Uterus (tissue), 4 donors: ENCODE results near the gene GLB1L. TPM values are rescaled to one million over a fixed set of nuclear protein-coding genes. Genes with fewer than 3 reads are reported as not detected.

ENCODE experiments used
- DNase-seq, 2 donors: peaks; one replicate each; pipeline ENCODE4 v3.0.0-alpha.2; 2019 to 2020
- H3K27ac ChIP-seq, 2 donors: fragments of 200-600 bp; sonication (generic); 1 replicate in 1 of 2; 2 replicates in 1 of 2; pipeline ENCODE4 v1.5.1; 2016 to 2018
- H3K27me3 ChIP-seq, 2 donors: fragments of 200-600 bp; sonication (generic); one replicate each; pipeline ENCODE4 v1.5.1; 2018 to 2019; ENCODE audit warnings: control low read depth in 1 of 2
- H3K36me3 ChIP-seq, 2 donors: fragments of 200-600 bp; sonication (generic); one replicate each; pipeline ENCODE4 v1.5.1; 2019; ENCODE audit warnings: control low read depth in 1 of 2
- H3K4me1 ChIP-seq, 2 donors: fragments of 200-600 bp; sonication (generic); one replicate each; pipeline ENCODE4 v1.5.1; 2018 to 2019; ENCODE audit warnings: control low read depth in 1 of 2
- H3K4me3 ChIP-seq, 2 donors: fragments of 200-600 bp; sonication (generic); 1 replicate in 1 of 2; 2 replicates in 1 of 2; pipeline ENCODE4 v1.5.1; 2018 to 2019; ENCODE audit warnings: mild to moderate bottlenecking in 1 of 2
- H3K9me3 ChIP-seq, 2 donors: fragments of 200-600 bp; sonication (generic); one replicate each; pipeline ENCODE4 v1.5.1; 2019; ENCODE audit warnings: control low read depth in 1 of 2
- POLR2A ChIP-seq, 2 donors: fragments of 450-650 bp; IDR thresholded peaks; one replicate each; pipeline ENCODE4 v1.6.1; 2016; ENCODE audit warnings: antibody characterized with exemption in 2 of 2, mild to moderate bottlenecking in 1 of 2, moderate library complexity in 1 of 2
- intact Hi-C: fragments of 100-400 bp; cut with DNase I; formaldehyde crosslinking; loops from one replicate; pipeline ENCODE4 v1.15.1; 2023; ENCODE audit warnings: low total_unique reads
- total RNA-seq, 4 donors: library from RNA; depleted of rRNA in 3 of 4; stranded (reverse); fragments of >200 nt in 3 of 4; gene quantifications; one replicate each; pipeline versions ENCODE4 v1.1.0 to v1.2.4, GENCODE V29; 2014 to 2023
- TF ChIP-seq, protein P1 (sequence below), 4 experiments: fragments of 200-600 bp in 2 of 4; fragments of 450-650 bp in 2 of 4; sonication (generic) in 2 of 4; IDR thresholded peaks; one replicate each; pipeline ENCODE4 v1.5.1; 2016 to 2019; ENCODE audit warnings: antibody characterized with exemption in 4 of 4, mild to moderate bottlenecking in 2 of 4, moderate library complexity in 1 of 4
- donor health status: DM: yes; HTN: yes; CAD: no.

The GLB1L gene
- total RNA-seq, 4 donors from 2014 or later: 8.2 to 20.7 (median 10.9) TPM

DNA sequence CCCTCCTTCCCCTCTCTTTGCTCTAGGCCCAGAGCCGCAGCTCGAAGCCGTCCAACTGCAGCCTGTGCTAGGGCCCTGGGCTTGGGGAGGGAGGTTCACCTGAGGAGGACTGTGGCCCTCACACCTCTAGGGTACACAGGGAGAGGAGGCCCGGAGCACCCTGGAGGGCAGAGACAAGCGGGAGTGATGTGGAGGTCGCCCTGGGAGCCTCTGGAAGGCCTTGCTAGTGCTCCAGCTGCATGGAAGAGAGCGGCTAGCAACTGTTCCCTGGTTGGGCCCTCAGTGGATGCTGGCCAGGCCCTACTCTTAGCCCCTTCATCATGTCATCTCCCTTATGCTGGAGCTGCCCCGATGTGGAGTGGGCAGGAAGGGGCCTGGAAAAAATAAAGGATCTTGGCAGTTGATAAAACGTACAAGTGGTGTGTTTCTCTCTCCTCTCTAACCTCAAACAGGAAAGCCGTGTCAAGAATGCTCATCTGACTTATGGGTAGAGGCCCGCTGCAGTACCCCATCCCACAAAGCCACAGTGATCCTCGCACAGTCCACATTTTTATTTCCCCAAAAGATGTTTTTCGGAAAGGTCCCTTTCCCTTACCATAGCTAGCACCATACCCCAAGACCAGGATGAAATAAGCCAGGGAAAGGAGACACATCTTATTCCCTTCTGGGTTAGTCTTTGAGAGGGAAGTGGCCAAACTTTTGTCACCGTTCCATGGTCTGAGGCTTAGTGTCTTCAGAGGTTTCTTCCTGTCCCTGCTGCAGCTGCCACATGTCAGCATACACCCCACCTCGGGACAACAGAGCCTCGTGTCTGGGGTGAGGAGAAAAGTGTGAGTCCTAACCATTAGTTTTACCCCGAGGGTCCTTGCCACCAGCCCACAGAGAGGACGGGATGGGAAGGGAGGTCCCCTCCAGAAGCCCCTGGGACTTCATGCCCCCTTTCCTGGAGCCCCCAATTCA is 35.7 kb downstream of the GLB1L start:
- TF ChIP-seq, protein P1, sequence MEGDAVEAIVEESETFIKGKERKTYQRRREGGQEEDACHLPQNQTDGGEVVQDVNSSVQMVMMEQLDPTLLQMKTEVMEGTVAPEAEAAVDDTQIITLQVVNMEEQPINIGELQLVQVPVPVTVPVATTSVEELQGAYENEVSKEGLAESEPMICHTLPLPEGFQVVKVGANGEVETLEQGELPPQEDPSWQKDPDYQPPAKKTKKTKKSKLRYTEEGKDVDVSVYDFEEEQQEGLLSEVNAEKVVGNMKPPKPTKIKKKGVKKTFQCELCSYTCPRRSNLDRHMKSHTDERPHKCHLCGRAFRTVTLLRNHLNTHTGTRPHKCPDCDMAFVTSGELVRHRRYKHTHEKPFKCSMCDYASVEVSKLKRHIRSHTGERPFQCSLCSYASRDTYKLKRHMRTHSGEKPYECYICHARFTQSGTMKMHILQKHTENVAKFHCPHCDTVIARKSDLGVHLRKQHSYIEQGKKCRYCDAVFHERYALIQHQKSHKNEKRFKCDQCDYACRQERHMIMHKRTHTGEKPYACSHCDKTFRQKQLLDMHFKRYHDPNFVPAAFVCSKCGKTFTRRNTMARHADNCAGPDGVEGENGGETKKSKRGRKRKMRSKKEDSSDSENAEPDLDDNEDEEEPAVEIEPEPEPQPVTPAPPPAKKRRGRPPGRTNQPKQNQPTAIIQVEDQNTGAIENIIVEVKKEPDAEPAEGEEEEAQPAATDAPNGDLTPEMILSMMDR (IDR thresholded peaks at IDR 0.05): no peak
- TF ChIP-seq POLR2A (IDR thresholded peaks at IDR 0.05): no peak
- H3K9me3 ChIP-seq: no peaks in the 10 kb centered on the region
- intact Hi-C loops: no loop called here
- H3K36me3 ChIP-seq: no peaks in the 10 kb centered on the region
- no peak overlapping the region for H3K4me3 ChIP-seq
- H3K4me1 ChIP-seq: peaks cover 0 to 7% of the 10 kb centered on the region in 2 donors
- DNase-seq: no peak
- no peak overlapping the region for H3K27ac ChIP-seq
- no peaks in the 10 kb centered on the region for H3K27me3 ChIP-seq

DNA sequence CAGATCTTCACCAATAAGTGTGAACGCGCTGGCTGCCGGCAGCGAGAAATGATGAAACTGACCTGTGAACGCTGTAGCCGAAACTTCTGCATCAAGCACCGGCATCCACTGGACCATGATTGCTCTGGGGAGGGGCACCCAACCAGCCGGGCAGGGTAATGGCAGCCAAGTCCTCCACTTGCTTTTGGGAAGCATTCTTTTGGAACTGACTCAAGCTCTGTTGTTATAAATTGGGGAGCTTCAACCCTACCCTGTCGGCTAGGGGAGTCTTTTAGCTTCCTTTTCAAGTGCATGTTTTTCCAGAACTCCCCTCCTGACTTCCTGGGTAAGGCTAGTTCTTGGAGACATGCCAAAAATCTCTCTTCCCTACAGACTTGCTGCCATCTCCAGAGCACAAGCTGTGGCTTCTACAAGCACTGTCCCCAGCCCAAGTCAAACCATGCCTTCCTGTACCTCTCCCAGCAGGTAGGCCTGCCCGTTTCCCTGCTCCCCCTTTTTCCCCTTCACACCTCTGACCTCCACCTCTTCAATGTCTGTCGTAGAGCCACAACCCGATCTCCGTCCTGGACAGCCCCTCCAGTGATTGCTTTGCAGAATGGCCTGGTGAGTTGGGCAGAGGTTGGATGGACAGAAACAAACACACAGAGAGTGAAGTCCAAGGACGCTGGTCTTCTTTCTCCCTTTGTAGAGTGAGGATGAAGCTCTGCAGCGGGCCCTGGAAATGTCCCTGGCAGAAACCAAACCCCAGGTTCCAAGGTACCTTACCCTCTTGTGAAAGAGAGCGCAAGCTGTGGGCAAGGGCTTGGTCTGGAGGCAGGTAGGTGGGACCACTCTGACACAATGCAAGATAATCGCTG is 37.1 kb downstream of the GLB1L start:
- DNase-seq: no peak
- Histone ChIP-seq H3K4me3 (no peak overlapping the region), H3K27ac (peak overlapping the region; percentile 96 to 99), H3K27me3 (no peaks in the 10 kb centered on the region), H3K4me1 (peaks cover 0 to 7% of the 10 kb centered on the region in 2 donors), H3K9me3 (no peaks in the 10 kb centered on the region), H3K36me3 (no peaks in the 10 kb centered on the region)
- intact Hi-C loops: no loop called here
- TF ChIP-seq POLR2A (IDR thresholded peaks at IDR 0.05): no peak
- TF ChIP-seq, protein P1 (IDR thresholded peaks at IDR 0.05): no peak

DNA sequence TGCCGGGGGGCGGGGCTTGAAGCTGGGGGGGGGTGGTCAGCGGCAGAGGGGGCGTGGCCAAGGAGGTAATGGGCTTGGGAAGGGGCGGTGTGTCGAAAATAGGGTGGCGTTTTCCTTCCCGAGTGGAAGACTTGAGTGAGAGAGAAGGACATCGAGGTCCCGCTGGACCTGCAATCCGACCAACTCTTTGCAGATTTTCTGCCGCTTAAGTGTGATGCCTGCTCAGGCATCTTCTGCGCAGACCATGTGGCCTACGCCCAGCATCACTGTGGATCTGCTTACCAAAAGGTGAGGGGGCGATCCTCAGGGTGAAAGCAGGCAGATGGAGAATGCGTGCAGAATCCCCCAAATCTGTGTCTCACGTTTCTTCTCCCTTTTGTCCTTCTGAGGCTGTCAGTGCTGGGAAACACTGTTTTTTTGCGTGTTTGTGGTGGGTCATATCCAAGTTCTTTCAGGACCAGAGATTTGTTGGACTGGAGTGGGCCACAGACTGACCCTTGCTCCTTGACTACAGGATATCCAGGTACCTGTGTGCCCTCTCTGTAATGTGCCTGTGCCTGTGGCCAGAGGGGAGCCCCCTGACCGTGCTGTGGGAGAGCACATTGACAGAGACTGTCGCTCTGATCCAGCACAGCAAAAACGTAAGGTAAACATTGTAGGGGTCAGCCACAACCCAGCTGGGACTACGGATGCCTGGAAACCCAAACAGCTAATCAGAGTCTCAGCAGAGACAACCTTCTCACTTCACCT is 37.9 kb downstream of the GLB1L start:
- Histone ChIP-seq H3K4me1 (peaks cover 0 to 7% of the 10 kb centered on the region in 2 donors), H3K36me3 (no peaks in the 10 kb centered on the region), H3K27ac (peak overlapping the region; percentile 96 to 99), H3K27me3 (no peaks in the 10 kb centered on the region), H3K9me3 (no peaks in the 10 kb centered on the region), H3K4me3 (peak overlapping the region; percentile 85 to 92)
- no peak for TF ChIP-seq POLR2A (IDR thresholded peaks at IDR 0.05)
- TF ChIP-seq, protein P1 (IDR thresholded peaks at IDR 0.05): no peak
- DNase-seq: no peak
- intact Hi-C loops: no loop called here

DNA sequence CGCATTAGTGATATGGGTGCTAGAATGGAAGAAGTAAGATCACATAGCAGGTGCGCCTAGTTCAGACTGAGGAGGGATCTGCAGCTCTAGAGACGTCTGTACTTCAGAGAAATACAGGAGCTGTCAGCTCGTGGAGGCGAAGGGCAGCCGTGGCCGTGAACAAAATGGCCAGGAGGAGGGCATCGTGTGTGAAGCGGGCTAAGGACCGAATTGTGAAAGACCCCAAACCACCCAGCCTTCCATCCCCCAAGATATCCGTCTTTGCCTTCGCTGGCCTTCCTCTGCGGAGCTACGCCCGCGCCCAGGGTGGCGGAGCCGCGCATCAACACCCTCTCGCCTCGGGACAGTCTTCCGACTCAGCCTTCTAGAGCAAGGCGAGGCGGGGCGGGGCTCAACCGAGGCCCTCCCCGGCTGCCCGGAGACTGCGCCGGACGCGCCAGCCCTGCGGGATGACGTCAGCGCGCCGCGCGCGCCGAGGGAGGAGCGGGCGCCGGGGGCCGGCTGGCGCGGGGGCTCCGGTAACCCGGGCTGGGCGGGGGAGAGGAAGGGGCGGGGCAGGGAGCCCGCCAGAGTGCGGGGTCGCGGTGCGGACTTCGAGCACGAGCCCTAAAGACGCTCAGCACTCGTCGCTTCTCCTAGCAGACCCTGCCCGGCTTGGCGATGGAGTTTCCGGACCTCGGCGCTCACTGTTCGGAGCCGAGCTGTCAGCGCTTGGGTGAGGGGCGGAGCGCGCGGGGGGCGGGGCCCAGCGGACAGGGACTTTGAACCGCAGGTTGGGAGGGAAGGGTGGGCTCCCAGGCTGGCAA is 38.7 kb downstream of the GLB1L start, which contains the start of gene ZFAND2B:
ZFAND2B (plus strand) TSS at position 455 of the 806 bp plus-strand sequence; CDS start at position 661, 206 bp downstream.
- intact Hi-C loops: no loop called here
- H3K4me1 ChIP-seq: peaks cover 0 to 7% of the 10 kb centered on the region in 2 donors
- peak within 1 kb of the TSS; percentile 96 to 99 for H3K27ac ChIP-seq
- H3K27me3 ChIP-seq: no peaks in the 10 kb centered on the region
- H3K36me3 ChIP-seq: no peaks in the 10 kb centered on the region
- H3K4me3 ChIP-seq: peak within 1 kb of the TSS; percentile 85 to 92
- peak; percentile 98 to 100 for TF ChIP-seq POLR2A (IDR thresholded peaks at IDR 0.05)
- TF ChIP-seq, protein P1 (IDR thresholded peaks at IDR 0.05): peak in 3 of 4 experiments; percentile 6 to 58 (median 36)
- no peaks in the 10 kb centered on the region for H3K9me3 ChIP-seq
- peak; percentile 93 to 95 for DNase-seq
